Uterus (tissue), 2 donors: ENCODE measurements around the gene TMEM185B.

ENCODE experiments used
- CTCF ChIP-seq, 4 experiments: fragments of 200-600 bp in 2 of 4; fragments of 450-650 bp in 2 of 4; sonication (generic) in 2 of 4; IDR thresholded peaks; one replicate each; pipeline ENCODE4 v1.5.1; 2016 to 2019; ENCODE audit warnings: antibody characterized with exemption in 4 of 4, mild to moderate bottlenecking in 2 of 4, moderate library complexity in 1 of 4
- POLR2A ChIP-seq, 2 donors: fragments of 450-650 bp; IDR thresholded peaks; one replicate each; pipeline ENCODE4 v1.6.1; 2016; ENCODE audit warnings: antibody characterized with exemption in 2 of 2, mild to moderate bottlenecking in 1 of 2, moderate library complexity in 1 of 2

GRCh38 chr2:120229341-120229740 lies 6.1 kb upstream of the TMEM185B start:
- no peak for TF ChIP-seq CTCF (IDR thresholded peaks at IDR 0.05)
- TF ChIP-seq POLR2A (IDR thresholded peaks at IDR 0.05): no peak
